Hepatocyte (in vitro differentiated cells): ENCODE measurements around the gene NRIP1. TPM values are rescaled to one million over a fixed set of nuclear protein-coding genes. Genes with fewer than 3 reads are reported as not detected.

Experiments used
- DNase-seq: peaks from one replicate; pipeline ENCODE4 v3.0.0-alpha.2; 2016; ENCODE audit warnings: low spot score
- H2AFZ ChIP-seq: fragments of 200-600 bp; sonication (generic); 2 replicates; pipeline ENCODE4 v1.6.0; 2016; ENCODE audit warnings: antibody characterized with exemption, mild to moderate bottlenecking
- H3K27ac ChIP-seq: fragments of 200-600 bp; sonication (generic); 2 replicates; pipeline ENCODE4 v1.5.1; 2016; ENCODE audit warnings: mild to moderate bottlenecking
- H3K27me3 ChIP-seq: fragments of 200-600 bp; sonication (generic); 2 replicates; pipeline ENCODE4 v1.6.1; 2016
- H3K36me3 ChIP-seq: fragments of 200-600 bp; sonication (generic); replicated peaks from 2 replicates; pipeline ENCODE4 v1.5.1; 2016; ENCODE audit warnings: low read depth; ENCODE audit not compliant: insufficient read depth
- H3K4me1 ChIP-seq: fragments of 200-600 bp; sonication (generic); 2 replicates; pipeline ENCODE4 v1.5.1; 2016; ENCODE audit warnings: mild to moderate bottlenecking, moderate library complexity; ENCODE audit not compliant: insufficient read depth
- H3K4me2 ChIP-seq: fragments of 200-600 bp; sonication (generic); 2 replicates; pipeline ENCODE4 v1.6.0; 2016
- H3K4me3 ChIP-seq: fragments of 200-600 bp; sonication (generic); 2 replicates; pipeline ENCODE4 v1.5.1; 2016; ENCODE audit warnings: mild to moderate bottlenecking
- H3K79me2 ChIP-seq: fragments of 200-600 bp; sonication (generic); 2 replicates; pipeline ENCODE4 v1.6.0; 2017; ENCODE audit warnings: mild to moderate bottlenecking
- H3K9me2 ChIP-seq: fragments of 200-600 bp; sonication (generic); replicated peaks from 2 replicates; pipeline ENCODE4 v1.6.0; 2017; ENCODE audit warnings: mild to moderate bottlenecking; ENCODE audit not compliant: insufficient read depth
- H3K9me3 ChIP-seq: fragments of 200-600 bp; sonication (generic); 2 replicates; pipeline ENCODE4 v1.5.1; 2016; ENCODE audit warnings: low read depth, mild to moderate bottlenecking
- H4K20me1 ChIP-seq: fragments of 200-600 bp; sonication (generic); 2 replicates; pipeline ENCODE4 v1.6.0; 2016; ENCODE audit warnings: mild to moderate bottlenecking; ENCODE audit not compliant: insufficient read depth, poor library complexity, severe bottlenecking
- EZH2 ChIP-seq: fragments of 200-600 bp; sonication (generic); IDR thresholded peaks from 2 replicates; pipeline ENCODE4 v1.6.1; 2016; ENCODE audit warnings: antibody characterized with exemption, mild to moderate bottlenecking, borderline replicate concordance
- EZH2phosphoT487 ChIP-seq: fragments of 200-600 bp; sonication (generic); IDR thresholded peaks from one replicate; pipeline ENCODE4 v1.6.1; 2018; ENCODE audit warnings: antibody characterized with exemption, mild to moderate bottlenecking, low read depth, moderate library complexity; ENCODE audit not compliant: unreplicated experiment, severe bottlenecking
- WGBS: methylation state at CpG from one replicate; pipeline ENCODE4 v1.1.6; 2016; ENCODE audit warnings: low lambda C conversion rate; ENCODE audit errors: missing lambda C conversion rate; 5-methylcytosine and 5-hydroxymethylcytosine counted together
- polyA plus RNA-seq: library from polyadenylated mRNA; unstranded; fragments of >200 nt; fragmentation: Nextera tagmentation; extraction: Ambion mirVana; gene quantifications from 2 replicates; pipeline ENCODE4 v1.2.1, GENCODE V29; 2016
- total RNA-seq: library from RNA; depleted of rRNA; stranded (reverse); fragments of >200 nt; gene quantifications from 2 replicates; pipeline ENCODE4 v1.2.3, GENCODE V29; 2014
- TF ChIP-seq, protein P1 (sequence below): fragments of 200-600 bp; sonication (generic); IDR thresholded peaks from 2 replicates; pipeline ENCODE4 v1.5.1; 2016; ENCODE audit warnings: antibody characterized with exemption, mild to moderate bottlenecking; ENCODE audit not compliant: poor library complexity

Gene NRIP1
- total and polyA plus RNA-seq, 2 experiments from 2014 or later, result 11.5 to 62.4 TPM

GRCh38 chr21:15000081-15000480, 64.7 kb downstream of the NRIP1 start:
- H2AFZ ChIP-seq, result no peak overlapping the region
- H3K79me2 ChIP-seq, result peaks cover 96% of the 10 kb centered on the region
- no peaks in the 10 kb centered on the region for H3K9me2 ChIP-seq
- no peaks in the 10 kb centered on the region for H3K9me3 ChIP-seq
- peaks cover 31% of the 10 kb centered on the region for H4K20me1 ChIP-seq
- WGBS, result 77% methylated on average over 1 of the region's 1 CpG
- H3K4me1 ChIP-seq, result peaks cover 12% of the 10 kb centered on the region
- H3K4me2 ChIP-seq, result no peak overlapping the region
- H3K27me3 ChIP-seq, result no peaks in the 10 kb centered on the region
- no peak for DNase-seq
- H3K4me3 ChIP-seq, result no peak overlapping the region
- H3K36me3 ChIP-seq, result no peaks in the 10 kb centered on the region
- TF ChIP-seq EZH2phosphoT487 (no peak), EZH2 (no peak)
- TF ChIP-seq, protein P1, sequence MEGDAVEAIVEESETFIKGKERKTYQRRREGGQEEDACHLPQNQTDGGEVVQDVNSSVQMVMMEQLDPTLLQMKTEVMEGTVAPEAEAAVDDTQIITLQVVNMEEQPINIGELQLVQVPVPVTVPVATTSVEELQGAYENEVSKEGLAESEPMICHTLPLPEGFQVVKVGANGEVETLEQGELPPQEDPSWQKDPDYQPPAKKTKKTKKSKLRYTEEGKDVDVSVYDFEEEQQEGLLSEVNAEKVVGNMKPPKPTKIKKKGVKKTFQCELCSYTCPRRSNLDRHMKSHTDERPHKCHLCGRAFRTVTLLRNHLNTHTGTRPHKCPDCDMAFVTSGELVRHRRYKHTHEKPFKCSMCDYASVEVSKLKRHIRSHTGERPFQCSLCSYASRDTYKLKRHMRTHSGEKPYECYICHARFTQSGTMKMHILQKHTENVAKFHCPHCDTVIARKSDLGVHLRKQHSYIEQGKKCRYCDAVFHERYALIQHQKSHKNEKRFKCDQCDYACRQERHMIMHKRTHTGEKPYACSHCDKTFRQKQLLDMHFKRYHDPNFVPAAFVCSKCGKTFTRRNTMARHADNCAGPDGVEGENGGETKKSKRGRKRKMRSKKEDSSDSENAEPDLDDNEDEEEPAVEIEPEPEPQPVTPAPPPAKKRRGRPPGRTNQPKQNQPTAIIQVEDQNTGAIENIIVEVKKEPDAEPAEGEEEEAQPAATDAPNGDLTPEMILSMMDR, result no peak
- no peak overlapping the region for H3K27ac ChIP-seq

- no peak overlapping the region for H3K4me2 ChIP-seq
- no peaks in the 10 kb centered on the region for H3K9me3 ChIP-seq
- no peaks in the 10 kb centered on the region for H3K27me3 ChIP-seq
- H3K79me2 ChIP-seq, result peaks cover 96% of the 10 kb centered on the region
- peaks cover 30% of the 10 kb centered on the region for H4K20me1 ChIP-seq
- 87% methylated on average over 4 of the region's 4 CpGs for WGBS
- DNase-seq, result no peak
- no peaks in the 10 kb centered on the region for H3K36me3 ChIP-seq
- H3K4me1 ChIP-seq, result peaks cover 10% of the 10 kb centered on the region
- no peak overlapping the region for H2AFZ ChIP-seq
- no peak overlapping the region for H3K27ac ChIP-seq
- H3K4me3 ChIP-seq, result no peak overlapping the region
- no peaks in the 10 kb centered on the region for H3K9me2 ChIP-seq
- TF ChIP-seq EZH2 (no peak), EZH2phosphoT487 (no peak)
- TF ChIP-seq, protein P1, result no peak
Measured at GRCh38 chr21:14998784-14999183, 66.0 kb downstream of the NRIP1 start.

- no peaks in the 10 kb centered on the region for H3K9me2 ChIP-seq
Measured at GRCh38 chr21:14998336-14998735, 66.5 kb downstream of the NRIP1 start.

More at GRCh38 chr21:14998336-14998735, 66.5 kb downstream of the NRIP1 start:
- DNase-seq, result no peak
- no peaks in the 10 kb centered on the region for H3K9me3 ChIP-seq
- no peaks in the 10 kb centered on the region for H3K27me3 ChIP-seq
- no peak overlapping the region for H2AFZ ChIP-seq
- peaks cover 30% of the 10 kb centered on the region for H4K20me1 ChIP-seq
- WGBS, result 47% methylated on average over 3 of the region's 3 CpGs
- no peak overlapping the region for H3K4me3 ChIP-seq
- peaks cover 10% of the 10 kb centered on the region for H3K4me1 ChIP-seq
- no peak overlapping the region for H3K4me2 ChIP-seq
- TF ChIP-seq, protein P1, result no peak
- no peak for TF ChIP-seq EZH2phosphoT487
- no peak for TF ChIP-seq EZH2
- no peak overlapping the region for H3K27ac ChIP-seq
- H3K79me2 ChIP-seq, result peaks cover 96% of the 10 kb centered on the region
- no peaks in the 10 kb centered on the region for H3K36me3 ChIP-seq
